A549 (cell line): Measurements from ENCODE around the gene KRT5. TPM values are rescaled to one million over a fixed set of nuclear protein-coding genes. Genes with fewer than 3 reads are reported as not detected.
A peak's percentile ranks its signal among the peaks of the same experiment; 100 is the strongest.

Source experiments
- ATAC-seq, 2 experiments: fragments of 200-7000 bp in 1 of 2; fragments of >200 bp in 1 of 2; cut with Nextera tagmentation in 1 of 2; cut with Tn5 transposase in 1 of 2; 3 replicates each; pipeline versions ENCODE4 v1.8.0 to v1.9.1; 2018 to 2020; ENCODE audit warnings: mild to moderate bottlenecking in 1 of 2, moderate library complexity in 1 of 2
- CTCF ChIA-PET: fragments of 300-600 bp; sonication (Branson Sonifier 250); formaldehyde crosslinking; extraction: SDS; loops from one replicate; lab custom pipeline; 2021; ENCODE audit warnings: antibody characterized with exemption, inconsistent platforms; lab: Yijun Ruan, JAX
- POLR2A ChIA-PET: fragments of 350-600 bp; formaldehyde crosslinking; extraction: SDS; loops from one replicate; lab custom pipeline; 2021; ENCODE audit warnings: antibody characterized with exemption, inconsistent platforms; lab: Yijun Ruan, JAX
- DNase-seq, 2 experiments: peaks; one replicate each; pipeline versions ENCODE4 v3.0.0 to v3.0.0-alpha.2; 2011 to 2016; ENCODE audit warnings: low read depth in 1 of 2, low spot score in 1 of 2
- FAIRE-seq: peaks from 2 replicates; lab custom pipeline; 2011; peaks lifted over from hg19 to GRCh38; lab: Jason Lieb, UNC
- H3K27ac ChIP-seq, 2 experiments: fragments of >200 bp; sonication (Bioruptor Twin); formaldehyde crosslinking; 3 replicates each; pipeline ENCODE4 v1.5.1; 2016 to 2017
- H3K4me1 ChIP-seq: fragments of >200 bp; sonication (Bioruptor Twin); formaldehyde crosslinking; 3 replicates; pipeline ENCODE4 v1.6.1; 2016
- H3K4me2 ChIP-seq: fragments of >200 bp; sonication (Bioruptor Twin); formaldehyde crosslinking; 3 replicates; pipeline ENCODE4 v1.6.1; 2016
- H3K4me3 ChIP-seq: fragments of >200 bp; sonication (Bioruptor Twin); formaldehyde crosslinking; 3 replicates; pipeline ENCODE4 v1.5.1; 2016
- H3K9me3 ChIP-seq: fragments of >200 bp; sonication (Bioruptor Twin); formaldehyde crosslinking; 3 replicates; pipeline ENCODE4 v1.6.1; 2016
- BHLHE40 ChIP-seq: IDR thresholded peaks from 2 replicates; pipeline ENCODE4 v1.6.1; 2012; ENCODE audit warnings: low read depth, low read length, inconsistent platforms
- CBX8 ChIP-seq: fragments of 200-600 bp; sonication (generic); IDR thresholded peaks from 2 replicates; pipeline ENCODE4 v1.6.1; 2016
- CEBPB ChIP-seq, 2 experiments: fragments of >200 bp in 1 of 2; sonication (Bioruptor Twin) in 1 of 2; formaldehyde crosslinking in 1 of 2; IDR thresholded peaks; 2 replicates each; pipeline ENCODE4 v1.6.1; 2012 to 2016
- CTCF ChIP-seq: fragments of >200 bp; sonication (Bioruptor Twin); formaldehyde crosslinking; IDR thresholded peaks from 3 replicates; pipeline ENCODE4 v1.5.1; 2016
- E2F6 ChIP-seq: IDR thresholded peaks from 2 replicates; pipeline ENCODE4 v1.6.1; 2012; ENCODE audit warnings: low read depth, borderline replicate concordance
- EHF ChIP-seq: fragments of 250-450 bp; sonication (Bioruptor Pico); IDR thresholded peaks from 2 replicates; pipeline ENCODE4 v1.5.0; 2020; ENCODE audit warnings: mild to moderate bottlenecking
- FOXS1 ChIP-seq: fragments of 250-450 bp; sonication (Bioruptor Pico); IDR thresholded peaks from 2 replicates; pipeline ENCODE4 v1.5.0; 2020; ENCODE audit warnings: mild to moderate bottlenecking, moderate library complexity
- HOXA7 ChIP-seq: fragments of 250-450 bp; sonication (Bioruptor Pico); IDR thresholded peaks from 2 replicates; pipeline ENCODE4 v1.5.0; 2020; ENCODE audit warnings: mild to moderate bottlenecking, moderate library complexity
- JUNB ChIP-seq: fragments of >200 bp; sonication (Bioruptor Twin); formaldehyde crosslinking; IDR thresholded peaks from 2 replicates; pipeline ENCODE4 v1.6.1; 2016
- KDM1A ChIP-seq: fragments of 200-600 bp; sonication (generic); IDR thresholded peaks from 2 replicates; pipeline ENCODE4 v1.6.1; 2016; ENCODE audit warnings: low read depth, mild to moderate bottlenecking
- MAFK ChIP-seq: fragments of 450-650 bp; IDR thresholded peaks from 2 replicates; pipeline ENCODE4 v1.6.1; 2014; ENCODE audit not compliant: partially characterized antibody
- MYC ChIP-seq: IDR thresholded peaks from 2 replicates; pipeline ENCODE4 v1.6.1; 2012; ENCODE audit warnings: mild to moderate bottlenecking, inconsistent platforms, low read length, improper control_type of control experiment, borderline replicate concordance
- NFE2L2 ChIP-seq: fragments of 150-350 bp; conservative IDR thresholded peaks from 2 replicates; pipeline ENCODE4 v1.6.1; 2014; ENCODE audit warnings: low read length
- NPAS2 ChIP-seq: fragments of 250-450 bp; sonication (Bioruptor Pico); IDR thresholded peaks from 2 replicates; pipeline ENCODE4 v1.8.0; 2022; ENCODE audit warnings: mild to moderate bottlenecking, moderate library complexity, borderline replicate concordance
- PHF8 ChIP-seq: fragments of 200-600 bp; sonication (generic); IDR thresholded peaks from 2 replicates; pipeline ENCODE4 v1.6.1; 2016; ENCODE audit warnings: low read depth, mild to moderate bottlenecking, antibody characterized with exemption, moderate library complexity, borderline replicate concordance
- RAD21 ChIP-seq, 2 experiments: fragments of >200 bp in 1 of 2; sonication (Bioruptor Twin) in 1 of 2; formaldehyde crosslinking in 1 of 2; IDR thresholded peaks in 1 of 2; conservative IDR thresholded peaks in 1 of 2; 2 replicates in 1 of 2; 3 replicates in 1 of 2; pipeline ENCODE4 v1.6.1; 2012 to 2018; ENCODE audit warnings: inconsistent platforms in 1 of 2
- RFX5 ChIP-seq: fragments of 450-650 bp; IDR thresholded peaks from 2 replicates; pipeline ENCODE4 v1.7.1; 2014; ENCODE audit warnings: antibody characterized with exemption, mild to moderate bottlenecking, moderate library complexity
- RNF2 ChIP-seq: fragments of 200-600 bp; sonication (generic); IDR thresholded peaks from 2 replicates; pipeline ENCODE4 v1.6.1; 2016; ENCODE audit warnings: low read depth, mild to moderate bottlenecking, antibody characterized with exemption, moderate library complexity, borderline replicate concordance
- SMC3 ChIP-seq: fragments of >200 bp; sonication (Bioruptor Twin); formaldehyde crosslinking; IDR thresholded peaks from 3 replicates; pipeline ENCODE4 v1.6.1; 2018; ENCODE audit warnings: inconsistent platforms
- ZFP36 ChIP-seq: fragments of 450-650 bp; IDR thresholded peaks from 2 replicates; pipeline ENCODE4 v1.6.1; 2014; ENCODE audit warnings: borderline replicate concordance; ENCODE audit not compliant: partially characterized antibody
- WGBS: methylation state at CpG from one replicate; pipeline ENCODE4 v1.1.6; 2017; ENCODE audit errors: missing lambda C conversion rate; 5-methylcytosine and 5-hydroxymethylcytosine counted together
- polyA plus RNA-seq, 4 experiments: library from polyadenylated mRNA; depleted of rRNA in 3 of 4; stranded (reverse); fragments of >200 nt; fragmentation: RNase III in 1 of 4; extraction: RNeasy Plus Mini Kit Qiagen cat#74134 plus additional on column Dnase treatment in 1 of 4; gene quantifications; 2 replicates in 3 of 4; 3 replicates in 1 of 4; pipeline ENCODE4 v1.2.3, GENCODE V29; 2011 to 2017

KRT5 gene
- polyA plus RNA-seq, 2 of the 4 experiments (the other 2 are of a cell fraction): 0.06 to 0.25 TPM

GRCh38 chr12:52513736-52514135, 6.5 kb downstream of the KRT5 start:
- Histone ChIP-seq H3K4me1 (no peaks in the 10 kb centered on the region), H3K4me2 (no peak overlapping the region), H3K4me3 (no peak overlapping the region), H3K9me3 (peaks cover 13% of the 10 kb centered on the region), H3K27ac (no peak overlapping the region)
- WGBS: 83% methylated on average over 6 of the region's 6 CpGs
- FAIRE-seq (no peak), DNase-seq (no peak), ATAC-seq (no peak)
- ChIA-PET CTCF (interaction anchor here (1.0 to 2.9 kb wide), 4 partner anchors 84 to 141 kb away, joined by 3 to 10 read pairs (median 4); no protein-coding TSS in a partner anchor), POLR2A (no interaction called here)
- TF ChIP-seq KDM1A (no peak), E2F6 (no peak), MAFK (no peak), RFX5 (no peak), PHF8 (no peak), NFE2L2 (no peak), MYC (no peak), EHF (CRISPR knock-in tag) (no peak), FOXS1 (no peak), NPAS2 (CRISPR knock-in tag) (no peak)

- no peaks in the 10 kb centered on the region for H3K4me1 ChIP-seq
- no peak overlapping the region for H3K4me3 ChIP-seq
- no peak for ATAC-seq
- H3K9me3 ChIP-seq: peaks cover 16% of the 10 kb centered on the region
- no peak for FAIRE-seq
- no peak overlapping the region for H3K4me2 ChIP-seq
- 55% methylated on average over 5 of the region's 5 CpGs for WGBS
- CTCF ChIA-PET: interaction anchor here (0.7 to 3.5 kb wide), 21 partner anchors 9 to 371 kb away, joined by 3 to 18 read pairs (median 6); partner anchors contain the start of gene KRT5
- POLR2A ChIA-PET: no interaction called here
- DNase-seq: no peak
- TF ChIP-seq BHLHE40: no peak
- TF ChIP-seq JUNB: no peak
- no peak for TF ChIP-seq MYC
- no peak for TF ChIP-seq MAFK
- no peak for TF ChIP-seq ZFP36
- TF ChIP-seq RFX5: no peak
- no peak for TF ChIP-seq CBX8
- no peak for TF ChIP-seq EHF (CRISPR knock-in tag)
- TF ChIP-seq, all 56 proteins: peak for 0
- no peak overlapping the region for H3K27ac ChIP-seq
Observed at GRCh38 chr12:52508211-52508610, 12.0 kb downstream of the KRT5 start.

- WGBS: 28% methylated on average over 4 of the region's 4 CpGs
- FAIRE-seq (no peak), DNase-seq (peak; percentile 61 to 75), ATAC-seq (peak; percentile 92 to 98; a peak in 5 of 6 replicates)
- no peak overlapping the region for H3K4me3 ChIP-seq
- ChIA-PET POLR2A (no interaction called here), CTCF (interaction anchor here (0.7 to 3.5 kb wide), 35 partner anchors 8 to 378 kb away, joined by 3 to 18 read pairs (median 4); partner anchors contain the start of genes KRT5 and KRT84)
- H3K27ac ChIP-seq: no peak overlapping the region
- TF ChIP-seq RAD21 (conservative IDR thresholded peaks at IDR 0.05 in 1 of 2, IDR thresholded peaks at IDR 0.05 in 1 of 2) (peak; percentile 56 to 65), SMC3 (peak; percentile 61), E2F6 (no peak), CTCF (peak; percentile 65), HOXA7 (no peak), CEBPB (IDR thresholded peaks at IDR 0.05) (0 out of 4 replicates have a peak, but pooled peaks of 1 of the 2 experiments have one; percentile 9), RNF2 (no peak)
- H3K4me2 ChIP-seq: no peak overlapping the region
- no peaks in the 10 kb centered on the region for H3K4me1 ChIP-seq
- peaks cover 16% of the 10 kb centered on the region for H3K9me3 ChIP-seq
Observed at GRCh38 chr12:52506858-52507715, 13.1 kb downstream of the KRT5 start.
